GM12801 (cell line): ENCODE measurements around the gene HLA-DPB1.

Experiments
- TF ChIP-seq, protein P1 (sequence below): IDR thresholded peaks from one replicate; pipeline ENCODE4 v1.5.1; 2011; ENCODE audit warnings: control low read depth; ENCODE audit not compliant: insufficient read length; ENCODE audit errors: extremely low read depth

Gene HLA-DPB1

DNA sequence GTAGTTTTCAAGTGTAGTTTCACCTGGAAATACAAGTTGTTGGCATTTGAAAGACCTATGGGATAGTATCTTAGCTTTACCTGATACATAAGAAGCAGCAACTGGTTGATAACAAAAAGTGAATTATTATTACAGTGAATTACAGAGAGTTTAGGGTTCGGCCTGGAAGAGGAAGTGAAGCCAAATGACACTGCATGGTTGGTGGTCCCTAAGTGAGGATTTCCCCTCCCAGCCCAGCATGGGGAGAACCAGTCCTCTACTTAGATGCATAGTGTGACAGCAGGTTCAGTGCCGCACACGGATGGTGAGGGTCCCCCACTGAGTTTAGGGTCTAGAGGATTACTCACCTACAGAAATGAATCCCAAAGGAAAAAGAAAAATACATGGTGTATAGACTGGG, 18.1 kb downstream of the HLA-DPB1 start:
- TF ChIP-seq, protein P1, sequence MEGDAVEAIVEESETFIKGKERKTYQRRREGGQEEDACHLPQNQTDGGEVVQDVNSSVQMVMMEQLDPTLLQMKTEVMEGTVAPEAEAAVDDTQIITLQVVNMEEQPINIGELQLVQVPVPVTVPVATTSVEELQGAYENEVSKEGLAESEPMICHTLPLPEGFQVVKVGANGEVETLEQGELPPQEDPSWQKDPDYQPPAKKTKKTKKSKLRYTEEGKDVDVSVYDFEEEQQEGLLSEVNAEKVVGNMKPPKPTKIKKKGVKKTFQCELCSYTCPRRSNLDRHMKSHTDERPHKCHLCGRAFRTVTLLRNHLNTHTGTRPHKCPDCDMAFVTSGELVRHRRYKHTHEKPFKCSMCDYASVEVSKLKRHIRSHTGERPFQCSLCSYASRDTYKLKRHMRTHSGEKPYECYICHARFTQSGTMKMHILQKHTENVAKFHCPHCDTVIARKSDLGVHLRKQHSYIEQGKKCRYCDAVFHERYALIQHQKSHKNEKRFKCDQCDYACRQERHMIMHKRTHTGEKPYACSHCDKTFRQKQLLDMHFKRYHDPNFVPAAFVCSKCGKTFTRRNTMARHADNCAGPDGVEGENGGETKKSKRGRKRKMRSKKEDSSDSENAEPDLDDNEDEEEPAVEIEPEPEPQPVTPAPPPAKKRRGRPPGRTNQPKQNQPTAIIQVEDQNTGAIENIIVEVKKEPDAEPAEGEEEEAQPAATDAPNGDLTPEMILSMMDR, result no peak

- TF ChIP-seq, protein P1, result no peak
Measured at GRCh38 chr6:33095681-33096080, 19.9 kb downstream of the HLA-DPB1 start.

DNA sequence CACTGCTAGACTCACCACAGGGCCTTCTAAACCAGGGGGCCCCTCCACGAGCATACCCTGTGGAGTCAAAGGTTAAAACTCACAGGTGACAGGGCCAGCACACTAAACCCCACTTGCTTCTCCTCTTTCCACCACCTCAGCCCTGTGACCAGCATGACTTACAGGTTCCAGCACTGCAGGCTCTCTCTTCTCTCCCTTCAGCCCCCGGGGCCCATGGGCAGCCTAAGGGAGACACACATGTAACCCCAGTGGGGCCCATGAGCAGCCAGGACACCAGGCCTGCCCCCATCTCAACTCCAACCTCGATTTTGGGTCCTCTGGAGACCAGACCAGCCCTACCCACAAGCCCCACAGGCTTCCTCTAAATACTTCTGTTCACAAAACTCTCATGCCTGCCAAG, 28.0 kb downstream of the HLA-DPB1 start:
- TF ChIP-seq, protein P1, result no peak

- TF ChIP-seq, protein P1, result no peak
Measured at GRCh38 chr6:33104887-33105286, 29.1 kb downstream of the HLA-DPB1 start.

DNA sequence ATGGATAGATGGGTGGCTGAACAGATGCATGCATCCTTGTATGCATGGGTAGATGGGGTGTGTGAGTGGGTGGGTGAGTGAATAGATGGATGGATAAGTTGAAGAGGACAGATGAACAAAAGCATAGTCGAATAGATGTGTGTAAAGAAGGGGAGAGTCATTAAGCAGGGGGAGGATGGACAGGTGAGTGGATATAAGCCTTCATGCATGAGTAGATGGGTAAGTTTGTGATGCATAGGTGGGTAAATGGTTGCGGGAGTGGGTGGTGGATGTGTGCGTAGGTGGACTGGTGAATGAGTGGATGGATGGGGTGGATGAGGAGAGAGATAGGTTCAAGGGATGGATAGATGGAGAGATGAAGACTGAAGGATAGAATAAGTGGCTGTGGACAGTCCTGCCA, 29.6 kb downstream of the HLA-DPB1 start:
- TF ChIP-seq, protein P1, result no peak

DNA sequence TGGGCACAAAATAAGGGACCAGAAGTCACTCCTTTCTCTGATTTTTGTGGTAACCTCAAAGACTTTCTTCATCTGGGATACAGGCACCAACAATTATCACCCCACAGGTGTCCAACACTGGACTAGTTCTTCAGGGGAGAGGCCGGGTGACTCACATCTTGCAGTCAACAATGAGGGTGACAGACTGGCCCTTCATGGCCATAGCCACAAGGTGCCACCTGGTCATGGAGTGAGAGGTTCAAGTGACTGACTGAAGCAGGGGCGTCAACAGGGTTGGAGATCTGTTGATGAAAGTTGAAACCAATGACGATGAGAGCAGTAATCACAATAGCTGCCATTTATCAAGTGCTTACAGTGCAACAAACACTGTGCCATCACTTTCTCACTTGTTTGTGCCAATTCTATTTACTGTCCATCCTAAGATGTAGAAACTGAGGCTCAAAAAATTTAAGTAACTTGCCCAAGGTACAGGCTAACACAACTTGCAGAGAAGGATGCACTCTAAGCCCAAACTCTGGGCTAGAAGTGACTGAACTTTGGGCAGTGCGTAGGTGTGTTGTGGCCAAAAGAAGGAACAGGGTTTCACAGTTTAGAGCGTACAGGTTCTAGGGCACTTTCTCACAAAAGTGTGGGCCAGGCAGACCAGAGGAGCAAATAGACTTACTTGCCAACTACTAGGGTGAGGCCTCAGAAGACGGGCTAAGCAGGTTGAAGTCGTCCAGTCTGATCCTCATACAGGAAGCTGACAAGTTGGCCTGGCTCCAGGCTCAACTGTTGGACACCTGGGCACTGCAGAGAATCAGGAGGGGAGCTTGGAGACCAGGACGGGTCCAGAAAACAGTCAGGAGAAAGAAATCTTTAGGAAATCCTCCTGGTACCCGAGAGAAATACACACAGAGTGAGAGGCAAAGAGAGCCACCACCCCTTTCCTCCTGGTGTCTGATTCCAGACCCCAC, 30.4 kb downstream of the HLA-DPB1 start:
- TF ChIP-seq, protein P1, result no peak

DNA sequence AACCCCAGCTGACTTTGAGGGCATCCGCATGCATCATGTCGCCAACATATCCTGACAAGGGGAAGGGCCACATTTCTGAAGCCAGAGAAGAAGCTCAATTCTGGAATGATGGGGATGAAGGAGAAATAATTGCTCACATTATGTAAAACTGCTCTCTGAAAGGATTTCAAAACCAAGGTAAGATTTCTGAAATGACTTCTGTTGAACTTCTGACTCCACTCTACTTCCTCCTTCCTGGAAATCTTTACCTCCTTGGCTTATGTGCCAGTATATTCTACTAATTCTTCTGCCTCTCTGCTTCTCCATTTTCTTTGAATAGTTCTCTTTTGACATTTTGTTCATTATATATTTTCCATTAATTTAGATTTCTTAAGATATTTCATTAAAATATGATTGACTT, 31.9 kb downstream of the HLA-DPB1 start:
- TF ChIP-seq, protein P1, result no peak
